GM12892 (cell line): ENCODE results near the gene SNX20.

Experiments used
- POLR2A ChIP-seq: IDR thresholded peaks from 2 replicates; pipeline ENCODE4 v1.6.1; 2011; ENCODE audit warnings: low read depth, low read length, control low read depth
- POLR2AphosphoS5 ChIP-seq: IDR thresholded peaks from 2 replicates; pipeline ENCODE4 v1.6.1; 2011; ENCODE audit warnings: low read depth, low read length, control low read depth
- TAF1 ChIP-seq: IDR thresholded peaks from 2 replicates; pipeline ENCODE4 v1.6.1; 2011; ENCODE audit warnings: low read depth, mild to moderate bottlenecking, control low read depth, low read length, borderline replicate concordance

GRCh38 chr16:50679676-50680555 is 1.2 kb downstream of the SNX20 start:
- TF ChIP-seq POLR2A (no peak), POLR2AphosphoS5 (no peak), TAF1 (no peak)
